Stimulated activated CD8-positive, alpha-beta memory T cell treated with anti-CD3 and anti-CD28 coated beads, Interleukin-2, amount 100 ng/mL, for 48 hours (primary cell): ENCODE data around the gene CCDC85C.

Experiments used
- DNase-seq, 2 donors: peaks; one replicate each; pipeline ENCODE4 v3.0.0-alpha.2; 2020; ENCODE audit warnings: low read depth in 2 of 2

The CCDC85C gene

DNA sequence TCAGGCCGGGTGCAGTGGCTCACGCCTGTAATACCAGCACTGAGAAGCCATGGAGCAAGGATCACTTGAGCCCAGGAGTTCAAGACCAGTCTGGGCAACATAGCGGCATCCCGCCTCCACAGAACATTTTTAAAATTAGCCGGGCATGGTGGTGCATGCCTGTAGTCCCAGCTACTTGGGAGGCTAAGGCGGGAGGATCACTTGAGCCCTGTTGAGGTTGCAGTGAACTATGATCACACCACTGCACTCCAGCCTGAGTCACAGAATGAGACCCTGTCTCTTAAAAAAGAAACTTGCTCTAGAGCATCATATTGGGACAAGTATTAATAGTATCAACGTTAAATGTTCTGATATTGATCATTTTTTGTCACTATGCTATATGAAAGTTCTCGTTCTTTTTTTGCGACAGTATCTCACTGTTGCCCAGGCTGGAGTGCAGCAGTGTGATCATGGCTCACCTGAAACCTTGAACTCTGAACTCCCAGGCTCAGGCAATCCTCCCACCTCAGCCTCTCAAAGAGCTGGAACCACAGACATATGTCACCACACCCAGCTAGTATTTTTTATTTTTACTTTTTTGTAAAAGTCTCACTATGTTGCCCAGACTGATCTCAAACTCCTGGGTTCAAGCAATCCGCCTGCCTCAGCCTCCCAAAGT, 47.7 kb downstream of the CCDC85C start:
- no peak for DNase-seq

DNA sequence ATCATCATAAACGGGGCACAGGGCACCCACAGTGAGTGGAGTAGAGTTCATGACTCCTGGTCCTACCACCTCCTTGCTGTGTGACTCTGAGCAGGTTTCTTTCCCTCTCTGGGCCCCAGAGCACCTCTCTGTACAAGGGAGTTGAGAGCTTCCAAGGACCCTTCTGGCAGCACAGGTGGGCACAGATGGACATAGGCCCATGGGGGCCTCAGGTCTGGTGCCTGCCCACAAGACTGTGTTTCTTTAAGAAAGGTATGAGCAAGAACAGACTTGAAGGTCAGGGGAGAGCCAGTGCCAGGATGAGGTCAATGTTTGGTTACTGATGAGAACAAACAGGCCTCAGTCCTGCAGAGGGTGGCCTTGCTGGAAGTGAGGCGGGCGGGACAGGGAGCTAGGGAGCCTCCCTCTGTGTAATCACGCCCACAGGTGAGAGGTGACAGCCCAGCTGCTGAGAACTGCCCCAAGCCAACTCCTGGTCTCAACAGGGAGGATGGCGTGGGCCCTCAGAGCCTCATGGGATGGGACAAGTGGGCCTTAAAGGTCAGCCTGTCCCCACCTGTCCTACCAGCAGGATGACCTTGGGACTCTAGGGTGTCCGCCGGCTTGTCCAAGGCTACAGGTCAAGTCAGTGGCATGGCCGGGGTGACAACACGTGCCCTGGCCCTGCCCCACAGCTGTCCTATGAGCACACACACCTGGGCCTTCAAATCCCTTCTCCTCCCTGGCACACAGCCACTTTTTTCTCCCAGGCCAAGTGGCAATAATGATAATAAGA, 49.1 kb downstream of the CCDC85C start:
- DNase-seq = no peak

DNA sequence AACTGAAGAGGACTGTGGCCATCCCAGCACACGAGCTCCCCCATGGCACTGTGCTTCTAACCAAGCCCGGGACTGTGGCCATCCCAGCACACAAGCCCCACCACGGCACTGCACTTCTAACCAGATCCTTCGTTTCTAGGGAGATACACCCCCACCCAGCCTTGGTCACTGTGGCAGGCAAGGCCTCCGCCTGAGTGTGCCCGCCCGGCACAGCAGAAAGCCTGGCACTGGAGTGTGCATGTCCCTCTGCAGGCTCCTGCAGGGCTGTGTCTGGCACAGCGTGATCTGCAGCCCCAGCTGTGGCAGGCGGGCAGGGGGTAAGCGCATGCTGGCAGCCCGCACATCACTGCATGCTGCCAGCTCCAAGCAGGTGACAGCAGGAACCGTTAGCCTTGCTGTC, 49.8 kb downstream of the CCDC85C start:
- DNase-seq = no peak

DNA sequence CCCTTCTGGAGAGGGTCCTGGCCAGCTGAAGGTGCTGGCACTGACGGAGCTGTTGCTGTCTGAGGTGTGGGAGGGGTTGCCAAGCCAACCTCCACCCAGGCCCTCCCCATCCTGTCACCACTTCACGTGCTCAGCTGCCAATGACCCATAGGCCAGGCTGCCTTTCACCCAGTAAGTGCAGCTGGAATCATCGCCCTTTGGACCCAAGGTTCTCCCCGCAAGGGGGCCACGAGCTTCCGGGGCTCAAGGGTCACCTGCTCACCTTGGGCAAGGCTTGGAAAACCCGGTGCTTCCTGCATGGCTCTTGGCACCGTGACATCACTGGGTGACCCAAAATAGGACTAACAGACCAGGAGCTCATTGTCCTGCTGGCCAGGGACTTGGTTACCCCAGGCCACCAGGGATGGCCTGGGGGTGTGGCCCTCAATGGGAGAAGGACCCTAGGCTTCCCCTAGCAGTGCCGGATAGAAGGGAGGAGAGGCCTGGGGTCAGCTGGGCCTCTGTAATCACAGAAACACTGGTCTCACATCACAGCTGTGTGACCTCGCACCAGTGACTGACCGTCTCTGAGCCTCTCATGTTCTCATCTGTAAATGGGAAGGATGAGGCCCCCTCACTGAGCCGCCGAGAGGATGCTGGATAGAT, 51.3 kb downstream of the CCDC85C start:
- no peak for DNase-seq

DNA sequence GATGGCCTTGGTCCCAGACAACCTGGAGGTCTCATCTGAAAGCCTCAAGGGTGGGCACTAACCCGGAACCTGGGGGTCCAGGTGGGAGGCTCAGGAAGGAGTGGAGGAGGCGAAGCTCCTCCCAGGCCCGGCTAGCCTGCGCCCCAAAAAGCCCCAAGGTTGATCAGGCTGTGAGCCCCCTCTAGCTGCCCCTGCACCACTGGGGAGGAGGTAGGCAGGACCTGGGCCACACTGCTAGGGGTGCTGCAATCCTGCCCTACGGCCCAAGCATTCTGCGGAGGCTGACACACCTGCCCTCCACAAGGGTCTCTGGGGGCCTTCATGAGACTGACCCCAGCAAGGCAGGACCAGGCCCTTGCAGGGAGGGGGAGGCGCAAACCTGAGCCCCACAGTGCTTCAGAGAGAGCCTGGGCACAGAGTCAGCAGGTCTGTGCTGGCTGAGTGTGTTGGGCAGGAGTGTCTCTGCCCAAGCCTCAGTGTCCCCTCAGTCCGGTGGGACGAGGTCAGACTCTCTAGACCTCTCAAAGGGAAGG, 51.9 kb downstream of the CCDC85C start:
- no peak for DNase-seq

DNA sequence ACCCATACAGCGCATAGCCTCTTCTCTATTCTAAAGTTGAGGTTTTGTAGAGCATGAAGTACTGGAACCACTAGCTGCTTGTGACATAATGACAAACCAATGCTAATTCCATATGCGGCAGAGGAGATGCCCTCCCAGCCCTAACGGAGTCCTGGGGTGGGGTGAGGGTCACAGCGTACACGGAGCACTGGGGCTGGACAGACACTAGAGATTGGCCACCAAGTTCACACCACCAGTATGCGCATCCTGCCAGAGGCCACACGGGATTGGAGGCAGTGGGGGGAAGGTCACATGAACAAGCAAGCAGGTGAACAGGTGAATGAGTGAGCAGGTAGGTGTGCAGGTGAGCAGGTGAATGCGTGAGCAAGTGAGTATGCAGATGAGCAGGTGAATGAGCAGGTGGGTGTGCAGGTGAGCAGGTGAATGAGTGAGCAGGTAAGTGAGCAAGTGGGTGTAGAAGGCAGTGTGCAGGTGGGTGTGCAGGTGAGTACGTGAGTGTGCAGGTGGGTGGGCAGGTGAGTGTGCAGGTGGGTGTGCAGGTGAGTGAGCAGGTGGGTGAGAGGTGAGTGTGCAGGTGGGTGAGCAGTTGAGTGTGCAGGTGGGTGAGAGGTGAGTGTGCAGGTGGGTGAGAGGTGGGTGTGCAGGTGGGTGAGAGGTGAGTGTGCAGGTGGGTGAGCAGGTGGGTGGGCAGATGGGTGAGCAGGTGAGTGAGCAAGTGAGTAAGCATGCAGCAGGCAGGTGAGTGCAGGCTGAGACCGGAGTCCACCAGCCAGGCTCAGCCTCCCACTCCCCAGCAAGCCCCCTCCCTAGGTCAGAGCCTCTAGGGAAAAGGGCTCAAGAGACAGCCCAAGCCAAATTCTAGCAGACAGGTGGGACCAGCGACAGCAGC, 52.7 kb downstream of the CCDC85C start:
- no peak for DNase-seq

DNA sequence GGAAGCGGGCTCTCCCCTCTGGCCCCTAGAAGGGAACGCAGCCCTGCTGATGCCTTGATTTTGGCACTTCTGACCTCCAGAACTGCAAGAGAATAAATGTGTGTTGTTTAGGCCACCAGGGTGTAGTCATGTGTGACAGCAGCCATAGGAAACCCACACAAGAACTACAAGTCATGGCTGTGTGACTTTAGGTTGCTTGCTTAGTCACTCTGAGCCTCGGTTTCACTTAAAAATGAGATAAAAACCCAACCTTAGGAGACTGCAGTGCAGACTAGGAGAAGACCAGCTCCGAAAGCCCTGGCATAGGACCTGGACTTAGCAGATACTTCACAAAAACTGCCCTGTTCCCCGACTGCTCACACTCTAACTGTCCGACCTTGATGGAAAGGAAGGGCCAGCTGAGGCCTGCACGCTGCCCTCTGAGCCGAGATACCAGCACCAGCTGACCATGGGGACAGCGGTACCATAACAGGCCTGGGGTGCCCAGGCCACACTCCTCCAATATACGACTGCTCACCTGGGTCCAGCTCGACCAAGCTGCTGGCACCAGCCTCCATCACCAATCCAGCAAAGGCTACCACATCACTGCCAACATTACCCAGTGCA, 53.5 kb downstream of the CCDC85C start:
- no peak for DNase-seq

DNA sequence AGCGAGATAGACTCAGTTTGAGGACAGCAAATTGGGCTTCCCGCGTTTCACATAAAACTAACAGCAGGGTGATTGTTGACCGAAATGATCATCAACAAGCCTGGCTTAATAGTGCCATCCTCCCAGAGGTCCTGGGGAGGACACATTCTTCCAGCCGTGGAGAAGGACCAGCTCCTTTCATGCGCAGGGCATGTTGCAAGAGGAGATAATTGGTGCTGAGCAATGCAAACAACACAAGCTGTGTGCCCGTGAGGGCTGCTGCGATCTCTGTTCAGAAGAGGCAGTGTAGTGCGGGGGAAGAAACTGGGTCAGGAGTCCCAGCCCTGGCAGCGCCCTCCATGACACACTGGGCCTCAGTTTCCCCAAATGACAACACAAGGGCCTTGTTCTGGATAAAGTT, 54.3 kb downstream of the CCDC85C start:
- no peak for DNase-seq

DNA sequence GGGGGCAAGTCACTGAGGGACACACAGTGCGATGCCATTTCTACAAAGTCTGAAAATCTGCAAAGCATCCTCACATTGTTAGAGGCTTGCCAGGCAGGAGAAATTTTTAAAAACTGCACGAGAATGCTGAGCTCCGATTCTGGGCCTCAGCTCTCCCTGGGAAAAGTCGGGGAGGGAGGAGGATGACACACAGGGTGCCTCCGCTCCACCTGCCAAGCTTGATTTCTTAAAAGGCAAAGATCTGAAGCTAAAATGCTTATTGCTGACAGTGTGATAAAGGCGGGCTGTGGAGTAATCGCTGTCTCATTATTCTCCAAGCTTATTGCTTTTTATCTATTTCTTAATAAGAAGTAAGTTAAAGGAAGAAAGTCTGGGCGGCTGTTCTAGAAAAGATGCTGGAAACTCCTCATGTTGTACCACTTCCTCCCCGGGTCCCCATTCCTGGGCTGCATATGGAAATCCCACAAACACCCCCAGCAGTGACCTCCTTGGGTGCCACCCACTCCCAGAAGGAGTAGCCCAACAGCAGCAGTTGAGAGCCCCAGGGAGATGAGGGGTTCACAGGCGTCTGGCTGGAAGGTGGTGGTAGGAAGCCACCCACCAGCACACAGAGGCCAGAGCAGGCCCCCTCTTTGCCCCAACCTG, 55.0 kb downstream of the CCDC85C start:
- DNase-seq = no peak

DNA sequence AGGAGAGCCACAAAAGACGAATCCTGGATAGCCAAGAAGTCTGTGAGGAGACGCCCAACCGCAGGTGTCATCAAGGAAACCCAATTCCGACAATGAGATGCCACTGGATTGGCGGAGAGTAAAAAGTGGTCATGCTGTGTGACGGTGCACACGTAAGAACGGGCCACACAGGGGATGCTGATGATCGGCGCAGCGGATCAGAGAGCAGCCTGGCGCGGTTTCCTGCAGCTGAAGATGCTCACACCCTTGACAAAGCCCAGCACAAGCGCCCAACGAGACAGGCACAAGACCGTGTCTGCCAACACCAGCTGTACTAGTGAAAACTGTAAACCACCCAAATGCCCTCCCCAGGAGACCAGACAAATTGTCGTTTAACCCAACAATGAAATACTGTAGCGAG, 55.8 kb downstream of the CCDC85C start:
- no peak for DNase-seq

DNA sequence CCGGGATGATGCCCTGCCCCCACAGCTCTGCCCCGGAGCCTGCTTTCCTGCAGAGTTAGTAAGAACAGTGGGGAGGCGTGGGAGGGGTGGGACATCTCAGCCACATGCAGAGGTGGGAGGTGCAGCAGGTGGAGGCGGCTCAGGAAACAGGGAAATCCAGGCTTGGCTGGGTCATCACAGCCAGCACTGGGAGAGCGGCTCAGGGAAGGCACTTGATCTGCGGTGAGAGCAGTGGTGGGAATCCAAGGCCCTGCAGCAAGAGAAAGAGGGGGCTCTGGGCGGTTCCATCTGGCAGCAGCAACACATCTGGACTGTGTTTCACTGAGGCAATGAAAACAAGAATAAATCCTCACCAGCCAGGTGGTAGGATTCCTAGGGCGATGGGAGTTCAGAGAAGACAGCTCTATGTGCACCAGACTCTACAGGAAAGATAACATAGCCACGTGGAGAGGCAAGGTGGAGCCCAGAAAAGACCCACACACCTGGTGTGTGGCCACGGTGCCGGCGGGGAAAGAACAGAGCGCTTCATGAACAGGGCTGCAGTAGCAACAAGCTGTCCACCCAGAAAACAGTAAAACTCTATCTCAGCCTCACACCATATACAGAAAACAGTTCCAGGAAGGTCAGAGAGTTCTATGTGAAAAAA, 57.6 kb downstream of the CCDC85C start:
- no peak for DNase-seq

DNA sequence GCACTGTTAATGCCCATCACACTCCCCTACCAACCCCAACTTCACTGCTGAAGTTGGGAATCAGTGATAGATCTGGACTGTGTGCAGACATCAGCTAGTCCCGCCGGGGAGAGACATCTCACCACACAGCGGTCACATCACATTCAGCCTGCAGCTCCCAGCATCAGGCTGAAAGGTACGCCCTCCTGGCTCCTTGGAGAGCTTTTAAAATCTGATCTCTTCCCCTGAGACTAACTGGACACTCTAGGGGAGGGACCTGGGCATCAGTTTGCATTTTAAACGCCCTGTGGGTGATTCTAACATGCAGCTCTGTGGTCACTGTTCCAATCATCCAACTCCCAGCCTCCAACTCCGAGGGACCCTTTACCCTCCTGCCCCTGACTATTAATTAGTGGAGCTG, 58.4 kb downstream of the CCDC85C start:
- DNase-seq = no peak

DNA sequence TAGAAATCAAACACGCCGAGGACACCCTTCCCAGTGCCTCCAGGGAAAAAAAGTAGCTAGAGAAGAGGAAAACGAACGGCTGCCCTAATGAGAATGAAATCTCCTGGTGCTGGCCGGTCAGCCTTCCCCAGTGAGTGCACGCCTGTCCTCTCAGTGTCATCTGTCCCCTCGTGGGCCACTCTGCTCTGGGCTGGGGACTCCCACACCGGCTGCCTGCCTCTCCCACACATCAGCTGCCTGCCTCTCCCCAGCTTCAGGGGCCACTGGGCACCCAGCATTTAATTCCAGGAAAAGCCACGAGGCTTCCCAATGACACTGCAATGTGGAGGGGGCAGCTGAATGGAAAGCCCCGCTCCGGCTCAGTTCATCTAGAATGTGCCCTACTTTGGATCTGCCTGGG, 59.0 kb downstream of the CCDC85C start:
- no peak for DNase-seq

DNA sequence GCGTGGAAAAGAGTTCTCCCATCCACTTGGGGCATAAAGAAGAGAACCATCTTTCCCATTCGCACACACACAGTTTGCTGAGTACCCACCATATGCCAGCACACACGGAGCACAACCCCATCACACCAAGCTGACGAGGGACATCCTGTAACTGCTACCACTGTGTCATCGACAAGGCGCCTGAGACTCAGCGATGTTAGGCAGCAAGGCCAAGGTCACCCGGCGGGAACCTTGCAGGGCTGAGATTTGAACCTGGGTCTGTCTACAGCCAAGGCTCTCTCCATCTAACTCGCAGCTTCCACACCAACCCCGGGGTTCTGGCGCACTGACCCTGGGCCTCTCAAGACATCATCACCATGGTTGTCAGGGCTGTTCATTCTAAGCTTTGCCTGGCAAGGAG, 60.0 kb downstream of the CCDC85C start:
- no peak for DNase-seq

DNA sequence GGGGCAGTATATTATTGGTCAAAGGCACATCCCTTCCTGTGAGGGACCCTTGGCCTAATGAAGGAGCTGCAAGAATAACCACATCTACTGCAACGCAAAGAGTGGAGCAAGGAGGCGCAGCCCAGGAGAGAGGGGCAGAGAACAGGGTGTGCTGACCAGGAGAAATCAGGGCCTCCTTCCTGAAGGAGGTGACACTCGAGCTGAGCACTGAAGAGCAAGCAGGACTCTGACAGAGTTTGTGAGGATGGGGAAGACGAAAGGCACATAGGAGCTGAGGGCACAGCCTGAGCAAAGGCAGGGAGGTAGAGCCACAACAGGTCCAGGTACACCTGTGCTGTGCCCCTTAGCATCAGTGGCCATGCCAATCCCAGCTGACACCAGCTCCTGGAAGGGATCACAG, 60.6 kb downstream of the CCDC85C start:
- DNase-seq = no peak

DNA sequence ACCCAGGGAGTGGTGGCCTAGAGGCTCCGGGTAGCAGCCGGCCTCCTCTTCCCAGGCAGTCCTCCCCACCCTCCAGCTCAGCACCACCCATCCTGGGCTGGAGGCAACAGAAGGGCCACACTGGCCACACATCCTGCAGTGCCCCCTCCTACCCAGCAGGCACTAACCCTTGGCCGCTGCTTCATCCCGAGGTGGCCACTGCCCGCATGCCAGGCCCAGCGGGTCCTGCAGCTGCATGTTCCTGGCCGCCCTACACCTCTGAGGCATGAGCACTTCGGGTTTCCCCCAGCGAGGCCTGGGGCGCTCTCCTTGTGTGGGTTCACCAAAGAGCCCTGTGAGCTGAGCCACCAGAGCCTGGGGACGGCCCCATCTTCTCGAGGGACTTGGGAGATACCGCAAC, 61.4 kb downstream of the CCDC85C start:
- no peak for DNase-seq

DNA sequence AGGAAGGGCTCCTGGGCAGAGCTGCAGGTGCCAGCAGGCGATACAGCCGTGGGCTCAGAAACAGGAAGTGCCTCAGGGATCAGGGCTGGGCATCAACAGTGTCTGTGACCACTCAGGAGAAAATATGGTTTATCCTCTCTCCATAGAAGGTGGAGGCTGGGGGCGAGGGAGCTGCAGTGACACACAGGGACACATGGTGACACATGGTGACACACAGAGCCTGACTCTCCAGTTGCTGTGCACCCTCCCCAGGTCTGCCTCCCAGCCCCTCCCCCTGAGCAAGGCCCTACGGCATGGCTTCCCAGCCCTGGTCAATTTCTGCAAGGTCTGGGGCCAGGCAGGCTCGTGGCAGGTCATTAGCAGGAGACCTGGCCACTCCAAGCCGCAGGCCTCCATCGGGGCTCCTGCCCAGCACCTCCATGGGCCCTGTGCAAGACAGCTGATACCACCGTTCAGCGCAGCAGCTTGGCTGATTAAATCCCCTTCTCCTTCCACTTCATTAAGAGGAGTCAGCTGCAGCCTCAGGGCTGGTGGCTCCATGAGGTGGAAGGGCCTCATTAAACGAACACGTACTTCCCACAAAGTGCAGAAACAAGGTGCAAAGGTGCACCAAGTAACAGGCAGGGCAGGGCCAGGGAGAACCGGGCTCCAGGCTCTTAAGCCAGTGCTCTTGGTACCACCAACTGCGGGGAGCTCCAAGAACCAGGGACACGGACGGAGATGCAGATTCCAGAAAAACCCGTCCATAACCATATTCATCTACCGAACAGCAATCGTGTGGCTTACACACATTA, 62.1 kb downstream of the CCDC85C start:
- DNase-seq = no peak

DNA sequence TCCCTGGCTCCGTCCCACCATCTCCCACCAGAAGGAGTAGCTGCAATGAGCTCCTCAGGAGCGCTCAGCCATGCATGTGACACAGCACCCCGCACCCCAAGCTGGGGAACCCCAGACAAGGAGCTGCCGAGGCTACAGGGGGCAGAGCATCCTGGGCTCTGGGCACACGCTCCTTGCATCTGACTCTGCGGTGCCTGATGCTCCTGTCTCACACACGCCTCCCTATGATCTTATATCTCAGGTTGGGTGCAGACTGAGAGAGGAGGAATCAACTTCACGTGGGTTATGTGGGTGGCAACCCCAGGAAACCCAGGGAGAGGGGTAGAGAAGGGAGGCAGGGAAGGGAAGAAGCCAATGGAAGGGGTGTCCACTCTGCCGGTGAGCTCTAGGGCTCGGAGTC, 62.8 kb downstream of the CCDC85C start:
- no peak for DNase-seq

DNA sequence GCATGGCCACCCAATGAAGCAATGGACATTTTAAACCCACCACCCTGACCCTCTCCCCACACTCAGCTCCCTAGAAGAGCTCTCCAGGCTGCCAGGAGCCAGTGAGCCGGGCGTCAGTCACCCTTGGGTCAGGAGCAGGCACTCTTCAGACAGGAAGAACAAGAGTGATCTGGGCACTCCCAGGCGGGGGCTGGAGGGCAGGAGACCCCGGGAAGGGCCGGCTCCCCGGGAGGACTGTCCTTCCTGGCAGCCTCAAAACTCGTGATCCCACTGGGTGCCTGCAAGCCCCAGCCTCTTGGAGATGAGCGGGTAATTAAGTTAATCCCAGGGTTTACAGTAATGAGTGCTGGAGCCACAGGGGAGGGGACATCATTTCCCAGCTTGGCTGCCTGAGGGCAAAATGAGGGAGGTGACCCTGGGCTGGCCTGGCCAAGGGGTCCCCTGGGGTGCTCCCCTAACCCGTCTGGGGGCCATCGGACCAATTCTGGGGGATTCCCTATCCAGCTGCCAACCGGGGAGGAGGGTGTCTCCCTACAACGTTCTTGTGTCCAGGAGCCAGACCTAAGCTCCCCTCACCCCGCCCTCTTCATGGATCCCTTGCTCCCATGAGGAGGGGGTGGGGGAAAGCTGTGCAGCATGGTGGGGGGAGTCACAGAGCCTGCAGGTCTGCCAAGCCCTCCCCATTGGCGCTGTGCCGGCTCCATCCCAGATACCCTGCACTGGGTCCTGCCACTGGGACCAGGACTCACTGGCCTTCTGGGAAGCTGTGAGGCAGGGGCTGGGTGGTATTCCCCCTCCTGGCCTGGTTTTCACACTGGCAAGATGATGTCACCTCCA, 63.6 kb downstream of the CCDC85C start:
- no peak for DNase-seq
